ENCODE results near the gene RBBP4. TPM values are rescaled to one million over a fixed set of nuclear protein-coding genes. Genes with fewer than 3 reads are reported as not detected.
A peak's percentile ranks its signal among the peaks of the same experiment; 100 is the strongest.
"Not testable (repeated sequence)": the region's sequence is repeated elsewhere in the genome, so short reads cannot be mapped to it uniquely, and the experiment has no call there.

RBBP4 gene
- total RNA-seq, 1 experiment from 2014 or later: 513 TPM

DNA sequence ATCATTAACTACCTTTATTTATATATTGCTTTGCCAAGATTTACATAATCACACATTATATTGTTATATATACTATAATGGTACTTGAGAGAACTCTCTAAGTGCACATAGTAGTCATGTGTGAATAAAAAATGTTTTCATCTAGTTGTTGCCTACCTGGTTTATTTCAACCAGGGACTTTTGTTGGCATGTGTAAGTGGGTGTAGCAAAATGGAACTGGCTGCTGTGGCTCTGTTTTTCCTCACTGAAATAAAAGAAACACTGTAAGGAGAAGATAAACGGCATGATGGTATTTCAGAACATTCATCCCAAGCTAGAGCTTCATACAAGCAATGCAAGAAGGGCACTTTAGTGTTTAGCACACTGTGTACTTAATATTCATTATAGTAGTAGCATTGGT lies 14.9 kb downstream of the RBBP4 start:
- intact Hi-C loops (cut with micrococcal nuclease; ENCODE audit: unreplicated experiment): no loop called here
- Histone ChIP-seq H3K9me3 (ENCODE audit: low read depth, low read length, poor library complexity, severe bottlenecking) (no peaks in the 10 kb centered on the region), H3K4me1 (ENCODE audit: insufficient read depth, low read length, poor library complexity, severe bottlenecking) (no peaks in the 10 kb centered on the region), H3K36me3 (ENCODE audit: insufficient read depth, low read length, poor library complexity, severe bottlenecking) (peaks cover 95% of the 10 kb centered on the region), H3K4me3 (ENCODE audit: low read depth, low read length, poor library complexity, severe bottlenecking) (no peak overlapping the region), H3K27ac (ENCODE audit: low read depth, low read length, poor library complexity, severe bottlenecking) (no peak overlapping the region), H3K27me3 (replicated peaks; ENCODE audit: insufficient read depth, low read depth, low read length, poor library complexity) (no peaks in the 10 kb centered on the region)
- POLR2A ChIA-PET (ENCODE audit: low non-redundant PET): no interaction called here
- DNase-seq (ENCODE audit: low spot score): no peak
- TF ChIP-seq EZH2 (IDR thresholded peaks at IDR 0.05; ENCODE audit: borderline replicate concordance, low read depth, low read length, poor library complexity, severe bottlenecking): no peak
- TF ChIP-seq CTCF (conservative IDR thresholded peaks at IDR 0.05; ENCODE audit: low read depth, low read length): no peak
- CTCF ChIA-PET: interaction anchor here (0.6 to 0.7 kb wide), 2 partner anchors 48 to 171 kb away, joined by 3 read pairs; no protein-coding TSS in a partner anchor
- no TSS peak for BruUV-seq (replicated peaks)

DNA sequence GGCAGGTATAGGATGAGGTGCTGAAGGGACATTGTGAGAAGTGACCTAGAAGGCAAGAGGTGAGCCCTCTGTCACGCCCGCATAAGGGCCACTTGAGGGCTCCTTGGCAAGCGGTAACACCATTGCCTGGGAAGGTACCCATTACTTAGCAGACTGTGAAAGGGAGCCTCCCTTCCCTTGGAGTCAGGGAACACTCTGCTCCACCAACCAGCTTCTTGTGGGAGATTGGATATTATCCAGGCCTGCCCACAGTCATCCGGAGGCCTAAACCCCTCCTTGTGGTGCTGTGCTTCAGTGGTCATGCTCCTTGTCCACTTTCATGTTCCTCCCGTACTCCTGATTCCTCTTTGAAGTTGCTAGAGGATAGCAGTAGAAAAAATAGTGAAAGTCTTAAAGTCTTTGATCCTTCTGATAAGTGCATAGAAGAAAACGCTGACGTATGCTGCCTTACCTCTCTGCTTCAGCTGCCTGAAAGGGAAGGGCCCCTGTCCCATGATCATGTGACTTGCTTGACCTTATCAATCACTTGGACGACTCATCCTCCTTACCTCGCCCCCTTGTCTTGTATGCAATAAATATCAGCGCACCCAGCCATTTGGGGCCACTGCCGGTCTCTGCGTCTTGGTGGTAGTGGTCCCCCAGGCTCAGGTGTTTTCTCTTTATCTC lies 16.0 kb downstream of the RBBP4 start:
- no peak overlapping the region for H3K27ac ChIP-seq (ENCODE audit: low read depth, low read length, poor library complexity, severe bottlenecking)
- H3K4me1 ChIP-seq (ENCODE audit: insufficient read depth, low read length, poor library complexity, severe bottlenecking): no peaks in the 10 kb centered on the region
- TF ChIP-seq EZH2 (IDR thresholded peaks at IDR 0.05; ENCODE audit: borderline replicate concordance, low read depth, low read length, poor library complexity, severe bottlenecking) (no peak), CTCF (conservative IDR thresholded peaks at IDR 0.05; ENCODE audit: low read depth, low read length) (no peak)
- no peak for DNase-seq (ENCODE audit: low spot score)
- no peaks in the 10 kb centered on the region for H3K27me3 ChIP-seq (replicated peaks; ENCODE audit: insufficient read depth, low read depth, low read length, poor library complexity)
- peaks cover 95% of the 10 kb centered on the region for H3K36me3 ChIP-seq (ENCODE audit: insufficient read depth, low read length, poor library complexity, severe bottlenecking)
- H3K4me3 ChIP-seq (ENCODE audit: low read depth, low read length, poor library complexity, severe bottlenecking): no peak overlapping the region
- intact Hi-C loops (cut with micrococcal nuclease; ENCODE audit: unreplicated experiment): no loop called here
- no TSS peak for BruUV-seq (replicated peaks)
- ChIA-PET CTCF (no interaction called here), POLR2A (ENCODE audit: low non-redundant PET) (no interaction called here)
- no peaks in the 10 kb centered on the region for H3K9me3 ChIP-seq (ENCODE audit: low read depth, low read length, poor library complexity, severe bottlenecking)

DNA sequence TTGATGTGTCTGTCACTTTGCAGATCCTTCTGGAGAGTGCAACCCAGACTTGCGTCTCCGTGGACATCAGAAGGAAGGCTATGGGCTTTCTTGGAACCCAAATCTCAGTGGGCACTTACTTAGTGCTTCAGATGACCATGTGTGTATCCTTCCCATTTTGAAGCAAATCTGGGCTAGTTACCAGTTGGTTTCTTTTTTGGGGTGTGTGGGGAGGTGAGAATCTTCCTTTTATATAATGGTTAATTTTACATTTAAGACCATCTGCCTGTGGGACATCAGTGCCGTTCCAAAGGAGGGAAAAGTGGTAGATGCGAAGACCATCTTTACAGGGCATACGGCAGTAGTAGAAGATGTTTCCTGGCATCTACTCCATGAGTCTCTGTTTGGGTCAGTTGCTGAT lies 17.7 kb downstream of the RBBP4 start:
- H3K27ac ChIP-seq (ENCODE audit: low read depth, low read length, poor library complexity, severe bottlenecking); H3K27me3 ChIP-seq (replicated peaks; ENCODE audit: insufficient read depth, low read depth, low read length, poor library complexity); POLR2A ChIA-PET (ENCODE audit: low non-redundant PET); H3K4me1 ChIP-seq (ENCODE audit: insufficient read depth, low read length, poor library complexity, severe bottlenecking); DNase-seq (ENCODE audit: low spot score); H3K9me3 ChIP-seq (ENCODE audit: low read depth, low read length, poor library complexity, severe bottlenecking); CTCF ChIA-PET; BruUV-seq (replicated peaks); intact Hi-C loops (cut with micrococcal nuclease; ENCODE audit: unreplicated experiment); H3K4me3 ChIP-seq (ENCODE audit: low read depth, low read length, poor library complexity, severe bottlenecking): not testable (repeated sequence)
- peaks cover 98% of the 10 kb centered on the region for H3K36me3 ChIP-seq (ENCODE audit: insufficient read depth, low read length, poor library complexity, severe bottlenecking)

GRCh38 chr1:32676945-32677344 lies 25.9 kb downstream of the RBBP4 start:
- Histone ChIP-seq H3K4me3 (ENCODE audit: low read depth, low read length, poor library complexity, severe bottlenecking) (no peak overlapping the region), H3K27ac (ENCODE audit: low read depth, low read length, poor library complexity, severe bottlenecking) (no peak overlapping the region), H3K4me1 (ENCODE audit: insufficient read depth, low read length, poor library complexity, severe bottlenecking) (no peaks in the 10 kb centered on the region), H3K36me3 (ENCODE audit: insufficient read depth, low read length, poor library complexity, severe bottlenecking) (peaks cover 97% of the 10 kb centered on the region), H3K9me3 (ENCODE audit: low read depth, low read length, poor library complexity, severe bottlenecking) (no peaks in the 10 kb centered on the region), H3K27me3 (replicated peaks; ENCODE audit: insufficient read depth, low read depth, low read length, poor library complexity) (no peaks in the 10 kb centered on the region)
- TF ChIP-seq CTCF (conservative IDR thresholded peaks at IDR 0.05; ENCODE audit: low read depth, low read length) (no peak), EZH2 (IDR thresholded peaks at IDR 0.05; ENCODE audit: borderline replicate concordance, low read depth, low read length, poor library complexity, severe bottlenecking) (no peak)
- BruUV-seq (replicated peaks): no TSS peak
- DNase-seq (ENCODE audit: low spot score): no peak
- CTCF ChIA-PET: no interaction called here
- intact Hi-C loops (cut with micrococcal nuclease; ENCODE audit: unreplicated experiment): no loop called here
- POLR2A ChIA-PET (ENCODE audit: low non-redundant PET): no interaction called here

DNA sequence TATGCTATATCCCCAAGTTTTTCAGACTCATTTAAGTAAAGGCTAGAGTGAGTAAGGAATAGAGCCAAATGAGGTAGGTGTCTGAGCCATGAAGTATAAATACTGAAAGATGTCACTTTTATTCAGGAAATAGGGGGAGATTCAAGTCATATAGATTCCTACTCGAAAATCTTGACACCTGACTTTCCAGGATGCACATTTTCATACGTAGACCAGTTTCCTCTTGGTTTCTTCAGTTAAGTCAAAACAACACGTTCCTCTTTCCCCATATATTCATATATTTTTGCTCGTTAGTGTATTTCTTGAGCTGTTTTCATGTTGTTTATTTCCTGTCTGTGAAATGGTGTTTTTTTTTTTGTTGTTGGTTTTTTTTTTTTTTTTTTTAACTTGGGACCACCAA lies 29.0 kb downstream of the RBBP4 start:
- H3K27ac ChIP-seq (ENCODE audit: low read depth, low read length, poor library complexity, severe bottlenecking); POLR2A ChIA-PET (ENCODE audit: low non-redundant PET); intact Hi-C loops (cut with micrococcal nuclease; ENCODE audit: unreplicated experiment); H3K4me1 ChIP-seq (ENCODE audit: insufficient read depth, low read length, poor library complexity, severe bottlenecking); H3K4me3 ChIP-seq (ENCODE audit: low read depth, low read length, poor library complexity, severe bottlenecking); H3K27me3 ChIP-seq (replicated peaks; ENCODE audit: insufficient read depth, low read depth, low read length, poor library complexity); H3K9me3 ChIP-seq (ENCODE audit: low read depth, low read length, poor library complexity, severe bottlenecking); CTCF ChIA-PET; DNase-seq (ENCODE audit: low spot score): not testable (repeated sequence)
- TSS peak; percentile 45 for BruUV-seq (replicated peaks)
- peaks cover 93% of the 10 kb centered on the region for H3K36me3 ChIP-seq (ENCODE audit: insufficient read depth, low read length, poor library complexity, severe bottlenecking)
